NB4 (cell line): ENCODE data around the gene SPATA46.

Source experiments
- DNase-seq: peaks from one replicate; pipeline ENCODE4 v3.0.0; 2010; ENCODE audit warnings: low read depth
- H3K4me3 ChIP-seq: one replicate; pipeline ENCODE4 v1.5.1; 2011; ENCODE audit warnings: mild to moderate bottlenecking, low read depth, low read length, moderate library complexity
- CTCF ChIP-seq: IDR thresholded peaks from one replicate; pipeline ENCODE4 v1.5.1; 2012; ENCODE audit warnings: low read depth, low read length
- MYC ChIP-seq: IDR thresholded peaks from 2 replicates; pipeline ENCODE4 v1.6.1; 2011; ENCODE audit warnings: low read depth, low read length
- POLR2A ChIP-seq: IDR thresholded peaks from 2 replicates; pipeline ENCODE4 v1.6.1; 2011; ENCODE audit warnings: mild to moderate bottlenecking; ENCODE audit not compliant: insufficient read length; ENCODE audit errors: extremely low read depth
- TF ChIP-seq, protein P1 (sequence below): IDR thresholded peaks from 2 replicates; pipeline ENCODE4 v1.6.1; 2011; ENCODE audit warnings: low read depth, low read length

SPATA46 gene

GRCh38 chr1:162326559-162326958, 50.1 kb downstream of the SPATA46 start:
- no peak for DNase-seq
- no peak overlapping the region for H3K4me3 ChIP-seq
- TF ChIP-seq MYC (no peak), CTCF (no peak), POLR2A (no peak)
- TF ChIP-seq, protein P1, sequence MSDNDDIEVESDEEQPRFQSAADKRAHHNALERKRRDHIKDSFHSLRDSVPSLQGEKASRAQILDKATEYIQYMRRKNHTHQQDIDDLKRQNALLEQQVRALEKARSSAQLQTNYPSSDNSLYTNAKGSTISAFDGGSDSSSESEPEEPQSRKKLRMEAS: no peak

- no peak for TF ChIP-seq CTCF
- TF ChIP-seq, protein P1: no peak
- TF ChIP-seq MYC: no peak
- TF ChIP-seq POLR2A: no peak
- no peak for DNase-seq
- H3K4me3 ChIP-seq: no peak overlapping the region
These were observed 52.3 kb downstream of the SPATA46 start for GRCh38 chr1:162324396-162324795.
